WERI-Rb-1 (cell line): Measurements from ENCODE around the gene ATP5PB.

ENCODE experiments used
- DNase-seq: peaks from one replicate; pipeline ENCODE4 v3.0.0-alpha.2; 2020
- H3K27ac ChIP-seq: fragments of 250-450 bp; sonication (Bioruptor Pico); 2 replicates; pipeline ENCODE4 v1.5.1; 2020; ENCODE audit warnings: mild to moderate bottlenecking, moderate library complexity
- H3K27me3 ChIP-seq: fragments of 250-450 bp; sonication (Bioruptor Pico); 2 replicates; pipeline ENCODE4 v1.5.1; 2021; ENCODE audit warnings: mild to moderate bottlenecking, low read depth, moderate library complexity; ENCODE audit not compliant: insufficient read depth, severe bottlenecking
- H3K36me3 ChIP-seq: fragments of 250-450 bp; sonication (Bioruptor Pico); 2 replicates; pipeline ENCODE4 v1.5.1; 2020; ENCODE audit warnings: mild to moderate bottlenecking, moderate library complexity
- H3K4me3 ChIP-seq: 2 replicates; pipeline ENCODE4 v1.5.1; 2011; ENCODE audit warnings: low read depth, mild to moderate bottlenecking, control low read depth, low read length
- H3K9me3 ChIP-seq: fragments of 250-450 bp; sonication (Bioruptor Pico); 2 replicates; pipeline ENCODE4 v1.5.1; 2021; ENCODE audit warnings: mild to moderate bottlenecking, moderate library complexity; ENCODE audit not compliant: severe bottlenecking
- CTCF ChIP-seq: IDR thresholded peaks from 2 replicates; pipeline ENCODE4 v1.5.1; 2011; ENCODE audit warnings: low read depth, mild to moderate bottlenecking, control low read depth, inconsistent platforms, low read length

The ATP5PB gene

GRCh38 chr1:111407301-111407700 lies 42.0 kb upstream of the ATP5PB start:
- TF ChIP-seq CTCF, result no peak
- no peak overlapping the region for H3K27ac ChIP-seq
- H3K27me3 ChIP-seq, result no peaks in the 10 kb centered on the region
- H3K9me3 ChIP-seq, result no peaks in the 10 kb centered on the region
- DNase-seq, result no peak
- H3K36me3 ChIP-seq, result no peaks in the 10 kb centered on the region
- H3K4me3 ChIP-seq, result no peak overlapping the region

- Histone ChIP-seq H3K27ac (no peak overlapping the region), H3K36me3 (no peaks in the 10 kb centered on the region), H3K4me3 (no peak overlapping the region), H3K27me3 (no peaks in the 10 kb centered on the region), H3K9me3 (no peaks in the 10 kb centered on the region)
- DNase-seq, result no peak
- no peak for TF ChIP-seq CTCF
These were observed 36.4 kb upstream of the ATP5PB start for GRCh38 chr1:111412839-111413238.

GRCh38 chr1:111414756-111415155 lies 34.5 kb upstream of the ATP5PB start:
- DNase-seq, result no peak
- Histone ChIP-seq H3K27ac (no peak overlapping the region), H3K27me3 (no peaks in the 10 kb centered on the region), H3K4me3 (no peak overlapping the region), H3K9me3 (no peaks in the 10 kb centered on the region), H3K36me3 (no peaks in the 10 kb centered on the region)
- TF ChIP-seq CTCF, result no peak

GRCh38 chr1:111415461-111415860 lies 33.8 kb upstream of the ATP5PB start:
- no peaks in the 10 kb centered on the region for H3K27me3 ChIP-seq
- H3K4me3 ChIP-seq, result no peak overlapping the region
- no peaks in the 10 kb centered on the region for H3K9me3 ChIP-seq
- no peak for DNase-seq
- no peak for TF ChIP-seq CTCF
- no peak overlapping the region for H3K27ac ChIP-seq
- H3K36me3 ChIP-seq, result no peaks in the 10 kb centered on the region

- TF ChIP-seq CTCF, result no peak
These were observed 31.5 kb upstream of the ATP5PB start for GRCh38 chr1:111417755-111418154.

GRCh38 chr1:111419037-111419436 lies 30.2 kb upstream of the ATP5PB start:
- no peak overlapping the region for H3K4me3 ChIP-seq

More at GRCh38 chr1:111417755-111418154, 31.5 kb upstream of the ATP5PB start:
- H3K27ac ChIP-seq, result no peak overlapping the region
- H3K36me3 ChIP-seq, result no peaks in the 10 kb centered on the region
- H3K4me3 ChIP-seq, result no peak overlapping the region
- no peaks in the 10 kb centered on the region for H3K9me3 ChIP-seq
- no peaks in the 10 kb centered on the region for H3K27me3 ChIP-seq
- DNase-seq, result no peak

More at GRCh38 chr1:111419037-111419436, 30.2 kb upstream of the ATP5PB start:
- TF ChIP-seq CTCF, result no peak
- Histone ChIP-seq H3K9me3 (no peaks in the 10 kb centered on the region), H3K36me3 (no peaks in the 10 kb centered on the region), H3K27me3 (no peaks in the 10 kb centered on the region), H3K27ac (no peak overlapping the region)
- DNase-seq, result no peak
